Embryonic facial prominence (tissue), 1 donor: ENCODE data around the gene DSTYK.
"Not testable (repeated sequence)": the region's sequence is repeated elsewhere in the genome, so short reads cannot be mapped to it uniquely, and the experiment has no call there.

Experiments used
- DNase-seq: peaks from one replicate; pipeline ENCODE4 v3.0.0-alpha.2; 2016; ENCODE audit errors: extremely low spot score

Gene DSTYK

GRCh38 chr1:205240569-205240968 is 29.1 kb upstream of the DSTYK start:
- no peak for DNase-seq

GRCh38 chr1:205240118-205240517 is 28.6 kb upstream of the DSTYK start:
- no peak for DNase-seq

- no peak for DNase-seq
Observed at GRCh38 chr1:205239078-205239477, 27.6 kb upstream of the DSTYK start.

GRCh38 chr1:205237526-205238484 is 26.3 kb upstream of the DSTYK start:
- no peak for DNase-seq

- DNase-seq: no peak
Observed at GRCh38 chr1:205236951-205237475, 25.5 kb upstream of the DSTYK start.

GRCh38 chr1:205236526-205236925 is 25.0 kb upstream of the DSTYK start:
- DNase-seq: no peak

GRCh38 chr1:205235951-205236350 is 24.4 kb upstream of the DSTYK start:
- DNase-seq: no peak

- not testable (repeated sequence) for DNase-seq
Observed at GRCh38 chr1:205233986-205234385, 22.5 kb upstream of the DSTYK start.

GRCh38 chr1:205232945-205233397 is 21.5 kb upstream of the DSTYK start:
- DNase-seq: no peak

GRCh38 chr1:205232127-205232820 is 20.8 kb upstream of the DSTYK start:
- DNase-seq: no peak

- DNase-seq: no peak
Observed at GRCh38 chr1:205230982-205231381, 19.5 kb upstream of the DSTYK start.

- no peak for DNase-seq
Observed at GRCh38 chr1:205229916-205230700, 18.6 kb upstream of the DSTYK start.

GRCh38 chr1:205229399-205229871 is 17.9 kb upstream of the DSTYK start:
- DNase-seq: no peak

GRCh38 chr1:205228093-205228521 is 16.6 kb upstream of the DSTYK start:
- DNase-seq: no peak

- peak; percentile 81 for DNase-seq
Observed at GRCh38 chr1:205227584-205228013, 16.1 kb upstream of the DSTYK start, which contains the start of gene TMCC2. TSS of gene TMCC2 (plus strand) at chr1:205227946. CDS start at chr1:205228565, 619 bp downstream.

GRCh38 chr1:205226868-205227583 is 15.5 kb upstream of the DSTYK start:
- no peak for DNase-seq

- DNase-seq: no peak
Observed at GRCh38 chr1:205225901-205226765, 14.6 kb upstream of the DSTYK start.

GRCh38 chr1:205224736-205225135 is 13.2 kb upstream of the DSTYK start:
- no peak for DNase-seq

GRCh38 chr1:205220421-205220820 is 8.9 kb upstream of the DSTYK start:
- no peak for DNase-seq

GRCh38 chr1:205217418-205217817 is 5.9 kb upstream of the DSTYK start:
- DNase-seq: no peak
